ENCODE measurements around the gene G3BP1.

Gene G3BP1

DNA sequence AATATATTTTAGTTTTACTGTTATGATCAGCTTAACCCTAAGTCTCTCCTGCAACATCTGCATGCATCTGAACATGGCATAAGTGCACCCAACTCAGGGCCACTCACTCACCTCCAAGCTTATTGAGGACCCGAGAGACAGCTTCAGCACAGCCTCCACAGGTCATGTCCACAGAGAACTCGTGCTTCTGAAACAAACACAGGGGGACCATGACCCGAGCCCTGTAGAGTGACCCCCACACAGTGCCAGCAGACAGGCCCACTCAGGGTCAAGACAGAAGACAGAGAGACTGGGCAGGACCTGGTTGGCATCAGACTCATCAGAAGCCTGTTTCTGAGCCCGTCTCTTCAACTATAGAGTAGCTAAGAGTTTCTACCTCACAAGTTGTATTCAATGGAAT, 20.2 kb upstream of the G3BP1 start:
- TF ChIP-seq, protein P1, sequence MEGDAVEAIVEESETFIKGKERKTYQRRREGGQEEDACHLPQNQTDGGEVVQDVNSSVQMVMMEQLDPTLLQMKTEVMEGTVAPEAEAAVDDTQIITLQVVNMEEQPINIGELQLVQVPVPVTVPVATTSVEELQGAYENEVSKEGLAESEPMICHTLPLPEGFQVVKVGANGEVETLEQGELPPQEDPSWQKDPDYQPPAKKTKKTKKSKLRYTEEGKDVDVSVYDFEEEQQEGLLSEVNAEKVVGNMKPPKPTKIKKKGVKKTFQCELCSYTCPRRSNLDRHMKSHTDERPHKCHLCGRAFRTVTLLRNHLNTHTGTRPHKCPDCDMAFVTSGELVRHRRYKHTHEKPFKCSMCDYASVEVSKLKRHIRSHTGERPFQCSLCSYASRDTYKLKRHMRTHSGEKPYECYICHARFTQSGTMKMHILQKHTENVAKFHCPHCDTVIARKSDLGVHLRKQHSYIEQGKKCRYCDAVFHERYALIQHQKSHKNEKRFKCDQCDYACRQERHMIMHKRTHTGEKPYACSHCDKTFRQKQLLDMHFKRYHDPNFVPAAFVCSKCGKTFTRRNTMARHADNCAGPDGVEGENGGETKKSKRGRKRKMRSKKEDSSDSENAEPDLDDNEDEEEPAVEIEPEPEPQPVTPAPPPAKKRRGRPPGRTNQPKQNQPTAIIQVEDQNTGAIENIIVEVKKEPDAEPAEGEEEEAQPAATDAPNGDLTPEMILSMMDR (IDR thresholded peaks at IDR 0.05; ENCODE audit: low read depth, low read length), result no peak
- H3K4me3 ChIP-seq (ENCODE audit: low read depth, low read length), result no peak overlapping the region

DNA sequence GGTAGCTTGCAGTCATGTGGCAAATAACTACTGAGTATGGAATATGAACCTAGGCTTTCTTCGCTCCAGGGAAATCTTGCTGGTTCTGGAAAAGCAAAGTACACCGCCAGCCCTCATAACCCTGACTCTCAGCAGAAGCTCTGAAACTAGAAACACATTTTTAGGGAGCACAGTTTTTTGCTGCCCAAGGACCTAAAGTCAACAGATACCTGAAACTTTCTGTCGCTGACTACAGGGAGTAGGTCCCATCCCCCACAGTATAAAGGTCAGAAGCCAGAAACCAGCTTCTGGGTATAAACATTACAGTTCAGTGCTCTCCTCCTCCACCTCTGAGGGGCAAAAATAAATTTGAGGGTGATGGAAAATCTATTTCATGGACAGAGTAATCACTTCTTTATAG, 16.4 kb upstream of the G3BP1 start:
- H3K4me3 ChIP-seq (ENCODE audit: low read depth, low read length), result no peak overlapping the region
- TF ChIP-seq, protein P1 (IDR thresholded peaks at IDR 0.05; ENCODE audit: low read depth, low read length), result no peak

DNA sequence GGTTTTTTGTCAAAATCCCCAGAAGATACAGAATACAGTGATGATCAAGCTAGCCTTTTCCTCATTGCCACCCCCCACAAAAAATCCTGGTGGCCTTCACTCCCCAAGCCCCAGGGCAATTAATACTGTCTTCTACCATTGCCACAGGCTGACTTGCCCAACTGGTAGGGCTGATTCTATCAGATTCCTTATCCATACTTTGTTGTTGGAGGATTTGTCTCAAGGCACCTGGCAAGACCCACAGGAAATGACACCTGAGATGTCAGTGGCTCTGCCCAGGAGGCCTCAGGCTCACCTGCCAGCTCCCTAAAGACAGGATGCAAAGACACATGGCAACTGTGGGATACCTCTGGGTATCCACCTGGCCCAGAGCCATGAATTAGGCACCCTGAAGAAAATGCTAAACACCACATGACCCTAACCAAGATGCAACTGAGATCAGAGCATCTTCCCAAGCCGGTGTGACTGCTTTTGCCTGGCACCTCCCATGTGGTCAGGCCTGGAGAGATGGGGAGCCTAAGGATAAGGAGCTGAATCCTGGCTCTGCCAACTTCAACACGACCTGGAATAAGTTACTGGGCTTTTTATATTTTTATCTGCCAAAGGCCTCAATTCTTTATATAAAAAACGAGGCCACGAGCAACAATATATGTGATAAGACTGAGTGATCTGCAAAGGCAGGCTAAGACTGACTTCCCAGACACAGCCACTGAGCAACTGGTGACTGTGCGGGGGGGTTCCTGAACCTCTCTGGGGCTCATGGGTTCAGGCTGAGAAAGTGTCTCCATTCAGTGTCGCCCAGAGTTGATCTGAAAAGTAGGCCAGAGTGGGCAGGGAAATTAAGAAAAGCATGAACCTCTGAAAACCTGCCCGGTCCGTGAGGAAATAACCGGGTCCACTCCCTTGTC, 14.3 kb upstream of the G3BP1 start:
- TF ChIP-seq, protein P1 (IDR thresholded peaks at IDR 0.05; ENCODE audit: low read depth, low read length), result no peak

DNA sequence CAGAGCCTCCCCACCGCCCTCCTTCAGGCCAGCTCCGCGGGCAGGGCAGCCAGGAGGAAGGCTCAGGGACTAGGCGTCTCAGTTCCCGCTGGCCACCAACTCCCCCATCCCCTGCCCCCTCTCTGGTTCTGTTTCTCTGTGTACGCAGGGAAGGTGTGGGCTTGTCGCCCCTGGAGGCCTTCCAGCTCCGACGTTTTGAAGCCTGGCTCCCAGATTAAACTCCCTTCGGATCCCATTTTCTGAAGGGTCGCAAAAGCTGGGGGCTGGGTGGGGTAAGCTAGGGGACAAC, 13.7 kb upstream of the G3BP1 start:
- peak overlapping the region; percentile 76 for H3K4me3 ChIP-seq (ENCODE audit: low read depth, low read length)
- TF ChIP-seq, protein P1 (IDR thresholded peaks at IDR 0.05; ENCODE audit: low read depth, low read length), result no peak

More for the DNA sequence above, 14.3 kb upstream of the G3BP1 start:
- H3K4me3 ChIP-seq (ENCODE audit: low read depth, low read length), result peak overlapping the region; percentile 76

DNA sequence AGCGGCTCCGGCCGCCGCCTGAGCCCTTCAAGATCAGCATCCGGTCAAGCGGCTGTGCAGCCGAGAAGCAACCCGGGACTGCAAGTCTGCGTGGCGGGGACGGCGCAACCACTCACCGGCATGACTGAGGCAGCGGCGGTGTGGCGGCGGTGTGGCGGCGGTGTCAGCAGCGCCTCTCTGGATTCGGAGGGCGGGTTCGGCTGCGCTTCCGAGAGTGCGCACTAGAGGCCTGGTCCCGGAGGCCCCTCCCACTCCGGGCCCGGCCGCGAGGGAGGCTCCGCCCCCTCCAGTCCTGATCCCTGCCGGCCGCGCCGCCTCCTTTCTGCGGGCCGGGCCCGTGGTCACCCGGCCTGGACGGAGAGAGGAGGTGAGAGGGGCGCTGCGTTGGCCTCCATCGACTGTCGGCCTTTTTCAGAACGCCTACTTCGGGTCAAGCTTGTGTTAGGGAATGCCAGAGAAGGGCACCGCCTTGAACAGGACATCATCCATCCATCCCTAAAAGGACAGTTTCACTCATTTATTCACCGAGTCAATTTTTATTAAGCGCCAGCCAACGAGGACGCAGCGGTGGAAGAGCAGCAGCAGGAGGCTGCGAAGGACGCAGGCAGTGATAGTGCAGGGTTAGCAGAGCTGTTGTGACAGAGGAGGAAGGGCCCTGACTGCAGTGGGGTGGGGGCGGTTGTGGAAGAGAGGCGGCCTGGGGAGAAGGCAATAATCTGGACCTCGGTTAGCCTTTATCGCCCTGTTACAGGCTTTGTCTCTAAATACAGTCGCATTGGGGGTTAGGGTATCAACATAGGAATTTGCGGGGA, 13.1 kb upstream of the G3BP1 start, which contains the start of gene ATOX1:
Gene ATOX1 (minus strand): TSS at position 202 of the 812 bp plus-strand sequence. CDS start 80 bp downstream, at position 122.
- peak within 1 kb of the TSS; percentile 76 for H3K4me3 ChIP-seq (ENCODE audit: low read depth, low read length)
- TF ChIP-seq, protein P1 (IDR thresholded peaks at IDR 0.05; ENCODE audit: low read depth, low read length), result no peak

DNA sequence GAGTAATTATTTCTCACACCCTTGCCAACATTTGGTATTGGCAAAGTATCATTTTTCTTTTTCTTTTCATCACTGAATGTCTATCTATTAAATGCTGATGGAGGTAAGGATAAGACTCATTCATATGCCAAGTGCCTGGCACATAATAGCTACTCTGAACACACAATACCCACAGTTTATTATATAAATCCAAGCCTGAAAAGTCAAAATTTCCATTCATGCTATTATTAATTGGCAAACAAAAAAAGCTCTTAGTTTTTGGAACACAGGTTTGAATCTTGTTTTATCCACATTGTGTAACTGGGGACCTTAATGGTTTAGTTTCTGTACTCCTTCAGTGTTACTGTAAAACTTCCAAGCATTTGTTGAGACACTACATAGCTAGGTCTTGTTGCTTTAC, 7.0 kb upstream of the G3BP1 start:
- TF ChIP-seq, protein P1 (IDR thresholded peaks at IDR 0.05; ENCODE audit: low read depth, low read length), result no peak
- H3K4me3 ChIP-seq (ENCODE audit: low read depth, low read length), result no peak overlapping the region

DNA sequence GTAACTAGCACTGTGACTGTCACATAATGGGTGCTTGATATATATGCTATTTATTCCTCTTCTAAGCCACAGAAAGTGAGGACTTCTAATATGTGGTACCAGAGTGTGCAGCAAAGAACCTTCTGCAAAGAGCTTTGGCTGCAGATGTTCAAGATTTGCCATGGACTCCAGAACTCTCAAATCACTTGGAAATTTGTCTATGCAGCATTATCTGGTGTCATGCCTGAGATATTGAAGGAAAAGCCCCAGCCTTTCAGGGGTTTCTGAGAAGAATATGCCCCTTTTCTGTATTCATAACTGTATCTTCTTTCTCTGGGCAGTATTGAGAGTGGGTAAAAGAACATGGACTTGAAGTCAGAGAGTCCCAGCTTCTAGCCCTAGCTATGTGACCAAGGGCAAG, 4.8 kb upstream of the G3BP1 start:
- TF ChIP-seq, protein P1 (IDR thresholded peaks at IDR 0.05; ENCODE audit: low read depth, low read length), result no peak
- no peak overlapping the region for H3K4me3 ChIP-seq (ENCODE audit: low read depth, low read length)

Data from WI38 (cell line).